GM19035 (cell line): Measurements from ENCODE around the gene GNG4.
"Not testable (repeated sequence)": the region's sequence is repeated elsewhere in the genome, so short reads cannot be mapped to it uniquely, and the experiment has no call there.

Experiments used
- ATAC-seq: cut with Tn5 transposase; IDR thresholded peaks from one replicate; pipeline ENCODE4 v1.9.1; 2021; ENCODE audit not compliant: unreplicated experiment

The GNG4 gene

GRCh38 chr1:235628316-235629005, 21.1 kb downstream of the GNG4 start:
- no peak for ATAC-seq

GRCh38 chr1:235625831-235626230, 23.8 kb downstream of the GNG4 start:
- ATAC-seq, result no peak

DNA sequence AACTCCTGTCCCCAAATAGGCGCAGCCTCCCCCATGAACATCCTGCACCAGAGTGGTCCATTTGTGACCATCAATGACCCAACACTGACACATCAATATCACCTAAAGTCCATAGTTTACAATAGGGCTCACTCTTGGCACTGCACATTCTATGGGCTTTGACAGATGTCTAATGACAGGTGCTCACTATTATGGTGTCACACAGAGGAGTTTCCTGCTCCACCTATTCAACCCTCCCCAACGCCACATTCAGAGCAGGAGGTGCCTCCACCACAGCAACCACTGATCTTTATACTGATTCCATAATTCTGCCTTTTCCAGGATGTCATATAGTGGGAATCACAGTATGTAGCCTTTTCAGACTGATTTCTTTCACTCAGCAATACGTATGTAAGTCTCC, 24.2 kb downstream of the GNG4 start:
- no peak for ATAC-seq

- no peak for ATAC-seq
Observed at GRCh38 chr1:235624721-235625333, 24.8 kb downstream of the GNG4 start.

GRCh38 chr1:235622936-235623779, 26.4 kb downstream of the GNG4 start:
- ATAC-seq, result no peak

- not testable (repeated sequence) for ATAC-seq
Observed at GRCh38 chr1:235619149-235619548, 30.4 kb downstream of the GNG4 start.

GRCh38 chr1:235617808-235618207, 31.8 kb downstream of the GNG4 start:
- no peak for ATAC-seq

- ATAC-seq, result no peak
Observed at GRCh38 chr1:235617140-235617539, 32.4 kb downstream of the GNG4 start.

- no peak for ATAC-seq
Observed at GRCh38 chr1:235614442-235614954, 35.1 kb downstream of the GNG4 start.

DNA sequence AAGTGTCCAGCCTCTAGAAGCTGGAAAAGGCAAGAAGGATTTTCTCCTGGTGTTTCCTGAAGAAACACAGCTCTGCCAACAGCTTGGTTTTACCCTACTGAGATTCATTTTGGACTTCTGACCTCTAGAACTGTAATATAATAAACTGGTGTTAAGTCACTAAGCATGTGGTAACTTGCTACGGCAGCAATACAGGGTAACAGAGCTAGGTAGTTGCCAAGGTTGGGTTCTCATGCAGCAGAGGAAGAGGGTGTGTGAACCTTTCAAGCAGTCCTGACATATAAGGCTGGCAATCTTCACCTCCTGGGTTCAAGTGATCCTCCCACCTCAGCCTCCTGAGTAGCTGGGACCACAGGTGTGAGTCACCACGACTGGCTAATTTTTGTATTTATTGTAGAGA, 36.0 kb downstream of the GNG4 start:
- ATAC-seq, result no peak

- ATAC-seq, result no peak
Observed at GRCh38 chr1:235612761-235613160, 36.8 kb downstream of the GNG4 start.

- no peak for ATAC-seq
Observed at GRCh38 chr1:235610157-235610556, 39.4 kb downstream of the GNG4 start.

DNA sequence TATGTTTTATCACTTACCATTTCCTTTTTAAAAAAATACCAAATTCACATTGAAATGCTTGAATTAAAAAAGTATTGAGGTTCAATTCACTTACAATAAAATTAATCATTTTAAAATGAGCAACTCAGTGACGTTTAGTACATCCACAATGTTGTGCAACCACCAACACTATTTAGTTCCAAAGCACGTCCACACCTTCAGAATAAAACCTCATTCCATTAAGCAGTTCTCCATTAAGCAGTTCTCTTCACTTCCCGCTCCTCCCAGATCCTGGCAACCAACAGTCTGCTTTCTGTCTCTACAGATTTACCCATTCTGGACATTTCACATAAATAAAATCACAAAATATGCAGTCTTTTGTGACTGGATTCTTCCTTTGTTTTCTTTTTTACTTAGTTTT, 41.3 kb downstream of the GNG4 start:
- ATAC-seq, result no peak

GRCh38 chr1:235607284-235607683, 42.3 kb downstream of the GNG4 start:
- no peak for ATAC-seq

DNA sequence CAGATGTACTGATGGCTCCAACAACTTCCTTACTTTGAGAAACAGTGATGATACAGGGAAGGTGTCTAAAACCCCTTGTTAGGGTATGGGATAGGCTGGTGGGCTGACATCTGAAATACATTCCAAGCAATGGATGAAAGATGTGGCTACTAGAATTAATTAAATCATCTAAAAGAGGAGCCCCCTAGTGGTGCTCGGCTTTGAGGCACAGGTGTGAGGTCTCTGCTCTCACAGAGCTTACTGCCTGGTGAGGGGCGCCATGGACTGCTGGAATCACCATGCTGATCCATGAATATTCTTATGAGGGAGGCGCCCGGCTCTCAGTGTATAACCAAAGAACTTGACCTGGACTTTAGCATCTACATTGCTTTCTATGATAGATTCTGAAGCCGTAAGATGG, 48.5 kb downstream of the GNG4 start:
- ATAC-seq, result no peak

DNA sequence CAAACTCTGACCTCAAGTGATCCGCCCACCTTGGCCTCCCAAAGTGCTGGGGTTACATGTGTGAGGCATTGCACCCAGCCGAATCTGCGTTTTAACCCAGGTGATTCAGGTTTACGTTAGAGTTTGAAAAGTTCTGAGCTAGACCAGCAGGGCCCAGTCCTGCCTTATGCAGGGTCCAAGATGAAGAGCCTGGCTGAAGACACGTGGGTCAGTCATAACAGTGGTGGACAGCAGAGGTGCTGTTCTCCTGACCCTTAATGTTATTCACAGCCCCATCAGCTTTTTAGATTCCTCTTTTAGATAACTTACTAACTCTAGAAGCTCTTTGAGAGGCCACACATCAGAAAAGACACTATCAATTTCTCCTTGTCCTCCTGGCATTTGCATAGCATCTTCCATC, 50.0 kb downstream of the GNG4 start:
- no peak for ATAC-seq

DNA sequence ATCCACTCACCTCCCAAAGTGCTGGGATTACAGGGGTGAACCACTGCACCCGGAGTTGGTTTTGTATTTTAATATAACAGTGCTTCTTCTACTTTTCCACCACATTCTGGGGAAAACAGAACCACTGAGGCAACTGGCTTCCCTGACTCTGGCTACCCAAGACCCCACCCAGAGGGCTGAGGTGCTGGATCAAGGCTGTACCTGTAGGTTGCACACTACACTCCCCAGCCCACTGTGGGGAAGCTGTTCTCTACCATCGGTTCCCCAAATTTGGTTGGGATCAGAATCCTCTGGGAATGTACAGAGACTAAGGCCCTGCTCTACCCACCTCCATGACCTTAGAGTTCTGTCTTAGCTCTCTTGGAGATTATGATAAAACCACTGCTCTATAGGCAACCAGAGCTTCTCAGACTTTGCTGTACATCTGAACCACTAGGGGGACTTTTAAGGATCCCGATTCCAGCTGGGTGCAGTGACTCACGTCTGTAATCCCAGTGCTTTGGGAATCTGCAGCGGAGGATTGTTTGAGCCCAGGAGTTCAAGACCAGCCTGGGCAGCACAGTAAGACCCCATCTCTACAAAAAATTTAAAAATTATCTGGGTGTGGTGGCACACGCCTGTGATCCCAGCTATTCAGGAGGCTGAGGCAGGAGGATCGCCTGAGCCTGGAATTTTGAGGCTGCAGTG, 51.6 kb downstream of the GNG4 start:
- no peak for ATAC-seq

- no peak for ATAC-seq
Observed at GRCh38 chr1:235595079-235595478, 54.5 kb downstream of the GNG4 start.

GRCh38 chr1:235594281-235594895, 55.2 kb downstream of the GNG4 start:
- not testable (repeated sequence) for ATAC-seq

GRCh38 chr1:235588916-235589515, 60.6 kb downstream of the GNG4 start:
- ATAC-seq, result no peak
